HL-60 (cell line): ENCODE results near the gene RAB5B.

Source experiments
- DNase-seq, 2 experiments: peaks; one replicate each; pipeline ENCODE4 v3.0.0-alpha.2; 2010 to 2020; ENCODE audit warnings: low read depth in 1 of 2, low spot score in 1 of 2
- H3K27ac ChIP-seq: fragments of 250-450 bp; sonication (Bioruptor Pico); replicated peaks from 2 replicates; pipeline ENCODE4 v1.5.1; 2020; ENCODE audit warnings: mild to moderate bottlenecking, moderate library complexity
- H3K27me3 ChIP-seq: fragments of 250-450 bp; sonication (Bioruptor Pico); 2 replicates; pipeline ENCODE4 v1.5.1; 2021; ENCODE audit warnings: mild to moderate bottlenecking, moderate library complexity; ENCODE audit not compliant: insufficient read depth, poor library complexity, severe bottlenecking
- H3K4me3 ChIP-seq: replicated peaks from 2 replicates; pipeline ENCODE4 v1.5.1; 2011; ENCODE audit warnings: mild to moderate bottlenecking, control low read depth, low read length; ENCODE audit not compliant: insufficient read depth
- GABPA ChIP-seq: IDR thresholded peaks from 2 replicates; pipeline ENCODE4 v1.6.1; 2012; ENCODE audit warnings: low read depth
- POLR2AphosphoS5 ChIP-seq: IDR thresholded peaks from 2 replicates; pipeline ENCODE4 v1.6.1; 2012; ENCODE audit warnings: low read depth
- SPI1 ChIP-seq: IDR thresholded peaks from 2 replicates; pipeline ENCODE4 v1.6.1; 2012; ENCODE audit warnings: low read depth, mild to moderate bottlenecking, borderline replicate concordance
- TF ChIP-seq, protein P1 (sequence below): IDR thresholded peaks from 2 replicates; pipeline ENCODE4 v1.6.1; 2012; ENCODE audit warnings: low read depth; ENCODE audit not compliant: insufficient replicate concordance
- TF ChIP-seq, protein P2 (sequence below): IDR thresholded peaks from one replicate; pipeline ENCODE4 v1.5.1; 2011; ENCODE audit warnings: low read length, control low read depth, inconsistent platforms; ENCODE audit not compliant: insufficient read depth

RAB5B gene

DNA sequence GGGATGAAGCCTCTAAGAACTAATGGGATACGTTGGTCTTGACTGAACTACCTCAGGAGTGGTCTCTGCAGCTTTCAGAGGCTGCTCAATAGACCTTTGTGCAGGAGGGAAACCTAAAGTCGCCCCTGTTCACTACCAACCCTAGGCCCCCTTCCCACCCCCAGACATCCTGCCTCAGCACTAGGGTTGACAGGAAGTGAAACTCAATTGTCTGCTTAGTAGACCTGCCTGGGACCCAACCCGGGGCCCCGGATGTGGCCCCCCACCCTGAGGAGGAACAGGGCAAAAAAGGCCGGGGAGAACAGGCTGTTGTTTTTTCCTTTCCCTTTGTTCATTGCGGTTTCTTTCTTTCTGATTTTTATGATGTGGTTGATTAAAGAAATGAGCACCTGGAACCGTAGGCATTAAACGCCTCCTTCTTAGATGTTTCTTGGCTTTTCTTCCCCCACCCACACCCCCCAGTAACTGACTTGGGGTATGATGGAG lies 44.5 kb upstream of the RAB5B start:
- TF ChIP-seq, protein P1, sequence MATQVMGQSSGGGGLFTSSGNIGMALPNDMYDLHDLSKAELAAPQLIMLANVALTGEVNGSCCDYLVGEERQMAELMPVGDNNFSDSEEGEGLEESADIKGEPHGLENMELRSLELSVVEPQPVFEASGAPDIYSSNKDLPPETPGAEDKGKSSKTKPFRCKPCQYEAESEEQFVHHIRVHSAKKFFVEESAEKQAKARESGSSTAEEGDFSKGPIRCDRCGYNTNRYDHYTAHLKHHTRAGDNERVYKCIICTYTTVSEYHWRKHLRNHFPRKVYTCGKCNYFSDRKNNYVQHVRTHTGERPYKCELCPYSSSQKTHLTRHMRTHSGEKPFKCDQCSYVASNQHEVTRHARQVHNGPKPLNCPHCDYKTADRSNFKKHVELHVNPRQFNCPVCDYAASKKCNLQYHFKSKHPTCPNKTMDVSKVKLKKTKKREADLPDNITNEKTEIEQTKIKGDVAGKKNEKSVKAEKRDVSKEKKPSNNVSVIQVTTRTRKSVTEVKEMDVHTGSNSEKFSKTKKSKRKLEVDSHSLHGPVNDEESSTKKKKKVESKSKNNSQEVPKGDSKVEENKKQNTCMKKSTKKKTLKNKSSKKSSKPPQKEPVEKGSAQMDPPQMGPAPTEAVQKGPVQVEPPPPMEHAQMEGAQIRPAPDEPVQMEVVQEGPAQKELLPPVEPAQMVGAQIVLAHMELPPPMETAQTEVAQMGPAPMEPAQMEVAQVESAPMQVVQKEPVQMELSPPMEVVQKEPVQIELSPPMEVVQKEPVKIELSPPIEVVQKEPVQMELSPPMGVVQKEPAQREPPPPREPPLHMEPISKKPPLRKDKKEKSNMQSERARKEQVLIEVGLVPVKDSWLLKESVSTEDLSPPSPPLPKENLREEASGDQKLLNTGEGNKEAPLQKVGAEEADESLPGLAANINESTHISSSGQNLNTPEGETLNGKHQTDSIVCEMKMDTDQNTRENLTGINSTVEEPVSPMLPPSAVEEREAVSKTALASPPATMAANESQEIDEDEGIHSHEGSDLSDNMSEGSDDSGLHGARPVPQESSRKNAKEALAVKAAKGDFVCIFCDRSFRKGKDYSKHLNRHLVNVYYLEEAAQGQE, result no peak
- TF ChIP-seq, protein P2, sequence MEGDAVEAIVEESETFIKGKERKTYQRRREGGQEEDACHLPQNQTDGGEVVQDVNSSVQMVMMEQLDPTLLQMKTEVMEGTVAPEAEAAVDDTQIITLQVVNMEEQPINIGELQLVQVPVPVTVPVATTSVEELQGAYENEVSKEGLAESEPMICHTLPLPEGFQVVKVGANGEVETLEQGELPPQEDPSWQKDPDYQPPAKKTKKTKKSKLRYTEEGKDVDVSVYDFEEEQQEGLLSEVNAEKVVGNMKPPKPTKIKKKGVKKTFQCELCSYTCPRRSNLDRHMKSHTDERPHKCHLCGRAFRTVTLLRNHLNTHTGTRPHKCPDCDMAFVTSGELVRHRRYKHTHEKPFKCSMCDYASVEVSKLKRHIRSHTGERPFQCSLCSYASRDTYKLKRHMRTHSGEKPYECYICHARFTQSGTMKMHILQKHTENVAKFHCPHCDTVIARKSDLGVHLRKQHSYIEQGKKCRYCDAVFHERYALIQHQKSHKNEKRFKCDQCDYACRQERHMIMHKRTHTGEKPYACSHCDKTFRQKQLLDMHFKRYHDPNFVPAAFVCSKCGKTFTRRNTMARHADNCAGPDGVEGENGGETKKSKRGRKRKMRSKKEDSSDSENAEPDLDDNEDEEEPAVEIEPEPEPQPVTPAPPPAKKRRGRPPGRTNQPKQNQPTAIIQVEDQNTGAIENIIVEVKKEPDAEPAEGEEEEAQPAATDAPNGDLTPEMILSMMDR, result no peak
- 0 out of 2 replicates have a peak, but pooled peaks have one; percentile 20 for TF ChIP-seq SPI1
- H3K27me3 ChIP-seq, result no peaks in the 10 kb centered on the region
- DNase-seq, result peak; percentile 46 to 68
- peak overlapping the region; percentile 93 for H3K27ac ChIP-seq
- no peak overlapping the region for H3K4me3 ChIP-seq

DNA sequence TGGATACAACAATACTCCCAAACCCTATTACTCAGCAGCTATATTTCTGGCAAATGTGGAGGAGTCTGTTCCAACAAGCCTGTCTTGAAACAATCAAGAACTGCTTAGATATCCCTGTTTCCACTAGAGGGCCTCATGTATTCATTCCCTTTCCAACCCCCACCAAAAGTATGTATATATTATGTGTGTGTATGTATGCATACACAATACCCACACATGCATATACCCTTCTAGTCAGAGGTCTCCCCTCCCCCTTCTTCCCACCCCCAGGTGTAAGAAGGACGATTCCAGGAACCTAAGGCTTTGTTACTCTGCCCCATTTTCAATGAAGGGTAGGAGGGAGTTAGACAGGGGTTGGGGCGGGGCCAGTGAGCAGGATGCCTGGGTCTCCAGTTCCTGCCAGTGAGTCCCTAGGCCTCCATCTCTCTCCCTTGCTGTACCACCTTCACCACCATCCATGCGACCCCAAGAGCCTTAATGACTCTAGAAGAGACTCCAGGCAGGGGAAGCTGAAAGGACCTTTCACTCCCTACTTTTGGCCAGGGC lies 43.0 kb upstream of the RAB5B start, which contains the start of gene DGKA:
Gene DGKA (plus strand): TSS at position 392 of the 546 bp plus-strand sequence. CDS start 5,342 bp downstream, outside the sequence.
- peak; percentile 49 to 56 for DNase-seq

DNA sequence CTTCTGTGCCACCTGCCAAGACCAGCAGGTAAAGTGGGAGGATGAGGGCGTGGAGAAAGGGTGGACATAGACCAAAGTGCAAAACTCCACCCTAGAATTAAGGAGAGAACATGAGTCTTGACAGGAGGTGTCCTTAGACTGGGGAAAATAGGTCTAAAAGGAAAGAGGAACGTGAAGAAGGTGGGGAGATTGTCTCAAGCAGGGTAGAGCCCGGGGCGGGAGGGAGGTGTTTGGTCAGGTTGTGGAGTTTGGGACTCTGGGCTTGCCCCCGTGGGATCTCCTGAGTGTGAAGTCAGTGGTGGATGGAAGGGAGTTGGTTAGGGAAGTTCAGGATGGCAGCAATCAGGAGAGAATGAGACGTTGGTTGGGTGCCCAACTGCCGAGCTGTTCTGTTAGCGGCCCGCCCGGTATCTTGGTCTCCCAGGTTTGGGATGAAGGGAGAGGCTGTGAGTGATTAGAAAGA lies 42.5 kb upstream of the RAB5B start:
- Histone ChIP-seq H3K4me3 (peak overlapping the region; percentile 61), H3K27ac (peak overlapping the region; percentile 62), H3K27me3 (no peaks in the 10 kb centered on the region)
- TF ChIP-seq, protein P1, result no peak
- no peak for TF ChIP-seq POLR2AphosphoS5
- TF ChIP-seq, protein P2, result no peak
- TF ChIP-seq SPI1, result no peak
- TF ChIP-seq GABPA, result no peak
- peak in 1 of 2 experiments; percentile 22 for DNase-seq

More for the DNA sequence above, 43.0 kb upstream of the RAB5B start, which contains the start of gene DGKA:
- H3K27ac ChIP-seq, result peak within 1 kb of the TSS; percentile 93
- TF ChIP-seq GABPA, result no peak
- TF ChIP-seq, protein P2, result peak; percentile 88
- no peaks in the 10 kb centered on the region for H3K27me3 ChIP-seq
- peak within 1 kb of the TSS; percentile 61 for H3K4me3 ChIP-seq
